IPS DF 19.7 (cell line): ENCODE measurements around the gene GALNT1.

ENCODE experiments used
- DNase-seq: peaks from one replicate; pipeline ENCODE4 v3.0.0-alpha.2; 2013; ENCODE audit warnings: low read depth, low spot score

GALNT1 gene

GRCh38 chr18:35618289-35618688, 36.7 kb downstream of the GALNT1 start:
- no peak for DNase-seq

GRCh38 chr18:35618696-35619095, 37.2 kb downstream of the GALNT1 start:
- DNase-seq = no peak

- no peak for DNase-seq
These were observed 37.9 kb downstream of the GALNT1 start for GRCh38 chr18:35619464-35619863.

GRCh38 chr18:35619941-35620340, 38.4 kb downstream of the GALNT1 start:
- no peak for DNase-seq

- no peak for DNase-seq
These were observed 39.2 kb downstream of the GALNT1 start for GRCh38 chr18:35620765-35621164.

GRCh38 chr18:35623255-35623654, 41.7 kb downstream of the GALNT1 start:
- no peak for DNase-seq

- no peak for DNase-seq
These were observed 42.6 kb downstream of the GALNT1 start for GRCh38 chr18:35624146-35624545.

- DNase-seq = no peak
These were observed 43.7 kb downstream of the GALNT1 start for GRCh38 chr18:35625232-35625631.

GRCh38 chr18:35633761-35634160, 52.2 kb downstream of the GALNT1 start:
- no peak for DNase-seq

GRCh38 chr18:35634323-35634722, 52.8 kb downstream of the GALNT1 start:
- DNase-seq = no peak

- DNase-seq = no peak
These were observed 53.6 kb downstream of the GALNT1 start for GRCh38 chr18:35635170-35635569.

- no peak for DNase-seq
These were observed 55.7 kb downstream of the GALNT1 start for GRCh38 chr18:35637227-35637626.

GRCh38 chr18:35639296-35639695, 57.8 kb downstream of the GALNT1 start:
- DNase-seq = no peak

- no peak for DNase-seq
These were observed 59.9 kb downstream of the GALNT1 start for GRCh38 chr18:35641467-35641866.

- no peak for DNase-seq
These were observed 60.4 kb downstream of the GALNT1 start for GRCh38 chr18:35641916-35642315.

GRCh38 chr18:35642802-35643201, 61.3 kb downstream of the GALNT1 start:
- DNase-seq = no peak

GRCh38 chr18:35646449-35646848, 64.9 kb downstream of the GALNT1 start:
- DNase-seq = no peak

GRCh38 chr18:35653392-35654135, 72.0 kb downstream of the GALNT1 start:
- DNase-seq = no peak

- DNase-seq = no peak
These were observed 76.6 kb downstream of the GALNT1 start for GRCh38 chr18:35658112-35658511.

- no peak for DNase-seq
These were observed 80.1 kb downstream of the GALNT1 start for GRCh38 chr18:35661483-35662146.

- no peak for DNase-seq
These were observed 80.9 kb downstream of the GALNT1 start for GRCh38 chr18:35662293-35663062.

GRCh38 chr18:35671966-35672603, 90.5 kb downstream of the GALNT1 start:
- no peak for DNase-seq
